Amygdala (tissue), 56 donors: ENCODE data around the gene ABCC6.
"Not testable (repeated sequence)": the region's sequence is repeated elsewhere in the genome, so short reads cannot be mapped to it uniquely, and the experiment has no call there.

Experiments
- DNase-seq, 56 donors: peaks; one replicate each; lab custom pipeline; 2025; lab: John Stamatoyannopoulos, UW

The ABCC6 gene

GRCh38 chr16:16232692-16233061 lies 9.4 kb upstream of the ABCC6 start:
- not testable (repeated sequence) for DNase-seq

- DNase-seq: not testable (repeated sequence)
Observed at GRCh38 chr16:16223662-16224241, 458 bp upstream of the ABCC6 start.

GRCh38 chr16:16221382-16221781 lies 1.9 kb downstream of the ABCC6 start:
- not testable (repeated sequence) for DNase-seq

- DNase-seq: not testable (repeated sequence)
Observed at GRCh38 chr16:16220449-16220848, 2.8 kb downstream of the ABCC6 start.

- not testable (repeated sequence) for DNase-seq
Observed at GRCh38 chr16:16218787-16219186, 4.5 kb downstream of the ABCC6 start.

- not testable (repeated sequence) for DNase-seq
Observed at GRCh38 chr16:16218349-16218748, 4.9 kb downstream of the ABCC6 start.

GRCh38 chr16:16213863-16214293 lies 9.4 kb downstream of the ABCC6 start:
- DNase-seq: not testable (repeated sequence)

- DNase-seq: not testable (repeated sequence)
Observed at GRCh38 chr16:16211404-16211803, 11.9 kb downstream of the ABCC6 start.

- not testable (repeated sequence) for DNase-seq
Observed at GRCh38 chr16:16208461-16208860, 14.8 kb downstream of the ABCC6 start.

- DNase-seq: not testable (repeated sequence)
Observed at GRCh38 chr16:16207787-16208334, 15.4 kb downstream of the ABCC6 start.

- DNase-seq: not testable (repeated sequence)
Observed at GRCh38 chr16:16207097-16207786, 16.1 kb downstream of the ABCC6 start.

- not testable (repeated sequence) for DNase-seq
Observed at GRCh38 chr16:16205864-16206263, 17.4 kb downstream of the ABCC6 start.

GRCh38 chr16:16204552-16204951 lies 18.7 kb downstream of the ABCC6 start:
- DNase-seq: not testable (repeated sequence)

- DNase-seq: not testable (repeated sequence)
Observed at GRCh38 chr16:16203494-16203893, 19.8 kb downstream of the ABCC6 start.

- peak in 1 of 56 donors; percentile 4 for DNase-seq
Observed at GRCh38 chr16:16202400-16203143, 20.7 kb downstream of the ABCC6 start.

GRCh38 chr16:16201880-16202279 lies 21.4 kb downstream of the ABCC6 start:
- DNase-seq: not testable (repeated sequence)

- not testable (repeated sequence) for DNase-seq
Observed at GRCh38 chr16:16200391-16200790, 22.9 kb downstream of the ABCC6 start.

GRCh38 chr16:16199428-16199827 lies 23.9 kb downstream of the ABCC6 start:
- DNase-seq: not testable (repeated sequence)

GRCh38 chr16:16197966-16198365 lies 25.3 kb downstream of the ABCC6 start:
- no peak for DNase-seq

- DNase-seq: no peak
Observed at GRCh38 chr16:16197331-16197730, 26.0 kb downstream of the ABCC6 start.

GRCh38 chr16:16196099-16196498 lies 27.2 kb downstream of the ABCC6 start:
- DNase-seq: no peak
